Right cardiac atrium (tissue), 5 donors: ENCODE data around the gene SPRED3. TPM values are rescaled to one million over a fixed set of nuclear protein-coding genes. Genes with fewer than 3 reads are reported as not detected.
A peak's percentile ranks its signal among the peaks of the same experiment; 100 is the strongest.

Experiments
- ATAC-seq, 2 donors: fragments of 200-7000 bp; cut with Tn5 transposase; one replicate each; pipeline versions ENCODE4 v1.8.0 to v1.9.1; 2020; ENCODE audit warnings: moderate library complexity in 2 of 2, mild to moderate bottlenecking in 1 of 2
- DNase-seq, 3 donors: peaks; one replicate each; pipeline ENCODE4 v3.0.0-alpha.2; 2020
- H3K27ac ChIP-seq: one replicate; pipeline ENCODE4 v1.5.1; 2013; ENCODE audit warnings: mild to moderate bottlenecking, low read length, control low read depth, moderate library complexity
- H3K27me3 ChIP-seq: one replicate; pipeline ENCODE4 v1.6.1; 2013; ENCODE audit not compliant: control insufficient read depth, insufficient read depth
- H3K4me1 ChIP-seq: one replicate; pipeline ENCODE4 v1.6.1; 2013; ENCODE audit warnings: low read length; ENCODE audit not compliant: control insufficient read depth, insufficient read depth
- H3K4me3 ChIP-seq: one replicate; pipeline ENCODE4 v1.5.1; 2013; ENCODE audit warnings: low read length, control low read depth
- H3K9me3 ChIP-seq: one replicate; pipeline ENCODE4 v1.6.1; 2013; ENCODE audit warnings: low read length; ENCODE audit not compliant: control insufficient read depth
- WGBS: extraction: QIAGEN DNeasy Blood & Tissue Kit; methylation state at CpG from one replicate; pipeline ENCODE4 v1.1.7; 2013; 5-methylcytosine and 5-hydroxymethylcytosine counted together
- intact Hi-C, 4 donors: fragments of 100-400 bp; cut with DNase I; formaldehyde crosslinking; loops; one replicate each; pipeline versions ENCODE4 v1.11.0 to v1.14.0; 2022 to 2023
- polyA plus RNA-seq: library from polyadenylated mRNA; stranded (reverse); fragments of 200-250 nt; gene quantifications from one replicate; pipeline ENCODE4 v1.2.3, GENCODE V29; 2013
- total RNA-seq, 4 donors: library from RNA; stranded (reverse); fragmentation: NEBNext Ultra II Directional; extraction: Animal tissue kit (Norgen Biotek cat#: 25700); gene quantifications; one replicate each; pipeline ENCODE4 v1.2.1, GENCODE V29; 2021
- donor health status: healthy with polysubstance abuse.
- donor health status: DM: no; HTN: yes; CAD: no.
- donor health status: DM: no; HTN: no; CAD: no.
- donor health status: DM: no; HTN: yes; CAD: no; lungs with severe emphysema.
- donor health status: DM: yes; HTN: yes; CAD: no.

SPRED3 gene
- total and polyA plus RNA-seq, 5 donors: 0.26 to 2.3 (median 0.41) TPM

DNA sequence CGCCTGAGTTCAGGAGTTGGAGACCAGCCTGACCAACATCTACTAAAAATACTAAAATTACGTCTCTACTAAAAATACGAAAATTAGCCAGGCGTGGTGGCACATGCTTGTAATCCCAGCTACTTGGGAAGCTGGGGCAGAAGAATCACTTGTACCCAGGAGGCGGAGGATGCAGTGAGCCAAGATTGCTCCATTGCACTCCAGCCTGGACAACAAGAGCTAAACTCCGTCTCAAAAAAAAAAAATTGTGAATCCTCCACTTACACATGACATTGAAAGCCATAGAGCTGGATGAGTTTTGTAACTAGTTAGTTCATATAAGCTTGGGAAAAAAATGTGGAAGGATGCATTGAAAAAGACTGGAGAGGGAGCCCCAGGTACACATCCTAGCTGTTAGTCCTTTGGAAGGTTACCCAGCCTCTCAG is 14.6 kb upstream of the SPRED3 start:
- H3K4me3 ChIP-seq: peak overlapping the region; percentile 31
- H3K9me3 ChIP-seq: no peaks in the 10 kb centered on the region
- H3K27me3 ChIP-seq: no peaks in the 10 kb centered on the region
- DNase-seq (peak in 1 of 3 donors; percentile 48), ATAC-seq (no peak)
- H3K4me1 ChIP-seq: peaks cover 5% of the 10 kb centered on the region
- 69% methylated on average over 6 of the region's 6 CpGs for WGBS
- intact Hi-C loops: loop anchor here in 2 of 4 donors (5.0 kb wide), 1 partner anchor 37 kb away; the partner anchor contains the start of gene CATSPERG (in 2 of the 2)
- peak overlapping the region; percentile 16 for H3K27ac ChIP-seq

GRCh38 chr19:38374332-38375097 is 14.0 kb upstream of the SPRED3 start, which contains the start of gene PSMD8:
Gene PSMD8, plus strand, starts transcription at chr19:38374571. Its CDS starts 31 bp downstream, at chr19:38374602.
- WGBS: 1% methylated on average over 65 of the region's 65 CpGs
- no peaks in the 10 kb centered on the region for H3K27me3 ChIP-seq
- H3K4me3 ChIP-seq: peak within 1 kb of the TSS; percentile 85
- H3K27ac ChIP-seq: peak within 1 kb of the TSS; percentile 95
- intact Hi-C loops: loop anchor here in 2 of 4 donors (5.0 kb wide), 1 partner anchor 37 kb away; the partner anchor contains the start of gene CATSPERG (in 2 of the 2)
- peak; percentile 98 to 99 for ATAC-seq
- H3K4me1 ChIP-seq: peaks cover 5% of the 10 kb centered on the region
- H3K9me3 ChIP-seq: no peaks in the 10 kb centered on the region
- DNase-seq: peak; percentile 99 to 100 (median 99)

DNA sequence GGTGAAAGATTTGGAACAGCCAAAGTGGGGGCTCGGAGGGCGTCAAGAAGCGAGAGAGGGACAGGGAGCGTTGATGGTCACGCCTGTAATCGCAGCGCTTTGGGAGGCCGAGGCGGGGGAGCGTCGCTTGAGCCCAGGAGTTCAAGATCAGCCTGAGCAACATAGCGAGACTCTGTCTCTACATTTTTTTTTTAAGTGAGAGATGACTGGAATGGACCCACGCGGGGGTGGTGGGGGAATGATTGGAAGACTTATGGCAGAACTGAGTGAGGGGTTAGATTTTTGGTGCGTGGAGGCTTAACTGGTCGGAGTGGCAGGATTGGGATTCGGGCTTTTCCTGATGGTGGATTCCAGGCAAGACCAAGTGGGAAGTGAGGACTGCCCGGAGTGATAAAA is 13.4 kb upstream of the SPRED3 start:
- no peaks in the 10 kb centered on the region for H3K9me3 ChIP-seq
- ATAC-seq (no peak), DNase-seq (no peak)
- WGBS: under 1% methylated on average over 18 of the region's 18 CpGs
- H3K27me3 ChIP-seq: no peaks in the 10 kb centered on the region
- H3K4me1 ChIP-seq: peaks cover 5% of the 10 kb centered on the region
- intact Hi-C loops: no loop called here
- peak overlapping the region; percentile 85 for H3K4me3 ChIP-seq
- H3K27ac ChIP-seq: peak overlapping the region; percentile 95

DNA sequence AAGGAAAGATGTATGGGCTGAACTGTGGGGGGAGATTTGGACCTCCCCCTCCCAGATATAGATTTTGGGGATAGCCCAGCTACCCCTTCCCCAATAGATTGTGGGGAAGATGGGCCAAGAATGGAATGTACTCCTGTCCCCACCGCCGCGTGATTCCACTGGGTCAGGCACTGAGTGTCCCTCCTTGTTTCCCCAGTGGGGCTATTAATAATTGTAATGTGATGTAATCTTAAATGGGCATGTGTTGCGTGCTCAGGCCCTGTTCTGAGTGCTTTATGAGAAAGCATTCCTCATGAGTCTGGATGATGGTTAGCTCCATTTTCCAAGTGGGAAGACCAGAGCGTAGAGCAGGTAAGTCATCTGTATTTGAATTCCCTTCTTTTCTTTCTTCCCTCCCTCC is 12.7 kb upstream of the SPRED3 start:
- intact Hi-C loops: no loop called here
- peak in 1 of 3 donors; percentile 67 for DNase-seq
- ATAC-seq: peak in 1 of 2 donors; percentile 3
- Histone ChIP-seq H3K4me1 (peaks cover 5% of the 10 kb centered on the region), H3K9me3 (no peaks in the 10 kb centered on the region), H3K4me3 (peak overlapping the region; percentile 85), H3K27me3 (no peaks in the 10 kb centered on the region), H3K27ac (peak overlapping the region; percentile 95)
- 58% methylated on average over 5 of the region's 5 CpGs for WGBS

DNA sequence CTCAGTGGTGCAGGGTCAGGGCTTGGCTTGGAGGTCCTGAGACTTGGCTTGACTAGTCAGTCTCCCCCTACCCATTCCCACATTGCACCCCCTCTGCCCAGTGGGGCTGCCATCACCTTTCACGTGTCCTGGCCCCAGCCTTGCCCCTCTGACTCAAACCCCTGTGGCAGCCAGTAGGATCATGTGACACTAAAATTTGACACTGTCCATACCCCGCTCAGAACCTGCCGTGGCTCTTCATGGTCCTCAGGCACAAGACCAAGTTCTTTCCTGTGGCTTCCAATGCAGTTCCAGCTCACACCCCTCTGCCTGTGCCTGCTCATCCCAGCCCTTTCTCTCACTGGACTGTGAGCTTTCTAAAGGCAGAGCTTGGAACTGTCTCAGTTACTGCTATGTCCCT is 11.9 kb upstream of the SPRED3 start:
- Histone ChIP-seq H3K27me3 (no peaks in the 10 kb centered on the region), H3K9me3 (no peaks in the 10 kb centered on the region), H3K4me1 (peaks cover 5% of the 10 kb centered on the region), H3K27ac (peak overlapping the region; percentile 31), H3K4me3 (no peak overlapping the region)
- DNase-seq (no peak), ATAC-seq (no peak)
- 71% methylated on average over 3 of the region's 3 CpGs for WGBS
- intact Hi-C loops: no loop called here

GRCh38 chr19:38377052-38377451 is 11.4 kb upstream of the SPRED3 start:
- H3K4me3 ChIP-seq: no peak overlapping the region
- H3K27me3 ChIP-seq: no peaks in the 10 kb centered on the region
- DNase-seq: no peak
- H3K9me3 ChIP-seq: no peaks in the 10 kb centered on the region
- 98% methylated on average over 4 of the region's 4 CpGs for WGBS
- no peak for ATAC-seq
- no peak overlapping the region for H3K27ac ChIP-seq
- intact Hi-C loops: no loop called here
- peaks cover 5% of the 10 kb centered on the region for H3K4me1 ChIP-seq

GRCh38 chr19:38378866-38379265 is 9.6 kb upstream of the SPRED3 start:
- Histone ChIP-seq H3K4me3 (no peak overlapping the region), H3K9me3 (no peaks in the 10 kb centered on the region), H3K27ac (no peak overlapping the region), H3K27me3 (no peaks in the 10 kb centered on the region), H3K4me1 (peaks cover 5% of the 10 kb centered on the region)
- peak in 1 of 3 donors; percentile 7 for DNase-seq
- no peak for ATAC-seq
- 95% methylated on average over 10 of the region's 10 CpGs for WGBS
- intact Hi-C loops: no loop called here

DNA sequence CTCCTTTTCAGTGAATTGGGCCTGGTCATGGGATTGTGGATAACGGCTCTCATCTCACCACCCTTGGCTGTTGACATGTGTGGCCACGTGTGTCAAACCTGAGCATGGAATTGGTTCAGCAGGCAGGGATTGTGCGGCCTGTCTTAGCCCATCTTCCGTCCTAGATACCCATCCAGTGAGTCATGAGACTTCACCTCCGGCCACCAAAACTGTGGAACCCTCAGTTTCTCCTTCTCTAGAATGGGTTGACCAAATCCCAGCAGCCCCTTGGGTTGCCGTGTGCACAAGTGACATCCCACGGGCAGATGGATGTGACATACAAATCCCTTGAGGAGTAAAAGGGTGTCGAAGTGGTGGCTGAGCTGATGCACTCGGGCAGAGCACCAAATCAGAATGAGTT is 7.4 kb upstream of the SPRED3 start:
- no peak overlapping the region for H3K4me3 ChIP-seq
- no peak overlapping the region for H3K27ac ChIP-seq
- intact Hi-C loops: no loop called here
- no peaks in the 10 kb centered on the region for H3K27me3 ChIP-seq
- DNase-seq (peak in 1 of 3 donors; percentile 19), ATAC-seq (no peak)
- peaks cover 2% of the 10 kb centered on the region for H3K4me1 ChIP-seq
- H3K9me3 ChIP-seq: no peaks in the 10 kb centered on the region
- 86% methylated on average over 9 of the region's 9 CpGs for WGBS

- H3K27me3 ChIP-seq: no peaks in the 10 kb centered on the region
- no peak overlapping the region for H3K27ac ChIP-seq
- intact Hi-C loops: no loop called here
- DNase-seq: peak in 1 of 3 donors; percentile 18
- ATAC-seq: no peak
- no peak overlapping the region for H3K4me3 ChIP-seq
- no peaks in the 10 kb centered on the region for H3K9me3 ChIP-seq
- 88% methylated on average over 10 of the region's 10 CpGs for WGBS
- H3K4me1 ChIP-seq: peaks cover 7% of the 10 kb centered on the region
Observed at GRCh38 chr19:38383184-38383583, 5.3 kb upstream of the SPRED3 start.

DNA sequence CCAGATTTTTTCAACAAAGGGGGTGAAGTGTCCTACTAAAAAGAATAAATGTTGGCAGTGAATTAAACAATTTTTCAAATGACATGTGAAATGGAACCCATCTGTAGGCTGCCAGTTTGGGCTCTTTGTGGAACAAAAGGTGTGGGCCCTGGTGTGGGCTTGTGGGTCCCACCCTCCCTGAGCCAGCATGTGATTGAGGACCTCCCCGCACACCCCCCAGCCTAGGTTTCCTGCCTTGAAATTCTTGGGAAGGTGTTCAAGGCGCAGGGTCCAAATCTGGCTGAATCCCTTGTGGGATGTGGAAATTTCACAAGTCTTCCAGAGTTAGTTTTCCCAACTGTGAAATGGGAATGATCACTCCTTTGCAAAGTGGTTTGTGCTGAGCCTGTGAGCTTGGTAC is 4.8 kb upstream of the SPRED3 start:
- no peak overlapping the region for H3K4me3 ChIP-seq
- H3K9me3 ChIP-seq: no peaks in the 10 kb centered on the region
- ATAC-seq: no peak
- 99% methylated on average over 2 of the region's 2 CpGs for WGBS
- H3K4me1 ChIP-seq: peaks cover 7% of the 10 kb centered on the region
- H3K27ac ChIP-seq: no peak overlapping the region
- H3K27me3 ChIP-seq: no peaks in the 10 kb centered on the region
- DNase-seq: peak in 1 of 3 donors; percentile 16
- intact Hi-C loops: no loop called here

- intact Hi-C loops: no loop called here
- H3K4me1 ChIP-seq: peaks cover 11% of the 10 kb centered on the region
- H3K27me3 ChIP-seq: no peaks in the 10 kb centered on the region
- no peaks in the 10 kb centered on the region for H3K9me3 ChIP-seq
- H3K27ac ChIP-seq: no peak overlapping the region
- ATAC-seq: no peak
- peak in 1 of 3 donors; percentile 19 for DNase-seq
- H3K4me3 ChIP-seq: no peak overlapping the region
- WGBS: 85% methylated on average over 10 of the region's 10 CpGs
Observed at GRCh38 chr19:38384209-38385027, 4.1 kb upstream of the SPRED3 start.
